NCI-H345 (cell line): ENCODE measurements around the gene TMEM59L.

Source experiments
- DNase-seq: peaks from one replicate; lab custom pipeline; 2025; lab: John Stamatoyannopoulos, UW

The TMEM59L gene

DNA sequence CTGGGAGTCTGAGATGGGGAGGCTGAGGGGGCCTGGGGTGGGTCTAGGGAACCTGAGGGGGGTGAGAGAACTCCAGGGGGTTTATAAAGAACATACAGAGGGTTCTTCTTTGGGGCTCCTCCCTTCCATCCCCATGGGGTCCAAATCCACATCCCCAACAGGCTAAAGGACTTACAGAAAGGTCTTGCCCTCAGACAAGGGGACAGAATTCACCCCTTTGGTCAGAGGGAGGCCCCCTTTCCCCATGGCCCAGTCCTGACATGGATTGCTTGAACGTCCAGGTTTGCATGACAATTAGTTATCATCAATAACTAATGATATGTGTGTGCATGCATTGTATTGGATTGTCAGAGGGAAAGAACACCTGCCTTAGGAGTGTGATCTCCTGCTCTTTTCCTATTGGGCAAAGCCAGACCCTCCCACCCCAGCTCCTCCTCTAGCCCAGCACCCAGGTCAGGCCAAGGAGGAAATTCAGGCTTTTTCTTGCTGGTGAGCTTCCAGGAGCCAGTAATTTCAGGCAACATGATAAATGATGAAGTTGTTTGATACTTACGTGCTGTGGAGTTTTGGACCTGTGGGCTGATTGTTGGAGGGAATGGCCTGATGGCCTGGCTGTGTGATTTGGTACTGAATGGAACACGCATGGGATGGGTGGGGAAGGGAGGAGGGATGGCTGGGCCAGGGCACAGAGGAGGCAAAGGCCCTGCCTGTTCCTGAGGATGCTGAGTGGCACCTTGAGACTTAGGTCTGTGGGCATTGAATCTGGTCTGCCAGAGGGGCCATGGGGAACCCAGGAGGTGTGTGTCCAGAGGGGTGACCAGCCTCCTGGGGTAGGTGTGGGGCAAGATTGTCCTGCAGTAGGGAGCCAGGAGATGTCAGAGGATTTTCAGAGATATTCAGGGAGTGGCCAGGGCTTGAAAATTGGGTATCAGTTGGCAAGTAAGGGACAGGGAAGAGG lies 25.3 kb downstream of the TMEM59L start:
- DNase-seq = peak; percentile 30

DNA sequence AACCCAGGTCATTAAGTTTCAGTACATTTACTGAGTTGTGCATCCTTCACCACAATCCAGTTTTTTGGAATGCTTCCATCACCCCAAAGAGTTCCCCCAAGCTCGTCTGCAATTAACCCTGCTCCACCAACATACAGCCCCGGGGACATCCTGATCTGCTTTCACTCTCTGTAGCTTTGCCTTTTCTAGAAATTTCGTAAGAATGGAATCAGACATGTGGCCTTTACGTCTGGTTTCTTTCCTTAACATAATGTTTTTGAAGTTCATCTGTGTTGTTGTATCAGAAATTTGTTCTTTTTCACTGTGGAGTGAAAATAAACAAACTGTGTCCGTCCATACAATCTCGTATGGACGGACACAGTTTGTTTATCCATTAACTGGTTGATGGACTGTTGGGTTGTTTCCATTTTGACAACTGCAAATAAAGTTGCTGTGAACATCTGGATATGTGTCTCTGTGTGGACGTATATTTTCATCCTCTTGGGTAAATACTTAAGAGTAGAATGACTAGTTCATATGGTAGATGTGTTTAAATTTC lies 27.1 kb downstream of the TMEM59L start:
- no peak for DNase-seq

DNA sequence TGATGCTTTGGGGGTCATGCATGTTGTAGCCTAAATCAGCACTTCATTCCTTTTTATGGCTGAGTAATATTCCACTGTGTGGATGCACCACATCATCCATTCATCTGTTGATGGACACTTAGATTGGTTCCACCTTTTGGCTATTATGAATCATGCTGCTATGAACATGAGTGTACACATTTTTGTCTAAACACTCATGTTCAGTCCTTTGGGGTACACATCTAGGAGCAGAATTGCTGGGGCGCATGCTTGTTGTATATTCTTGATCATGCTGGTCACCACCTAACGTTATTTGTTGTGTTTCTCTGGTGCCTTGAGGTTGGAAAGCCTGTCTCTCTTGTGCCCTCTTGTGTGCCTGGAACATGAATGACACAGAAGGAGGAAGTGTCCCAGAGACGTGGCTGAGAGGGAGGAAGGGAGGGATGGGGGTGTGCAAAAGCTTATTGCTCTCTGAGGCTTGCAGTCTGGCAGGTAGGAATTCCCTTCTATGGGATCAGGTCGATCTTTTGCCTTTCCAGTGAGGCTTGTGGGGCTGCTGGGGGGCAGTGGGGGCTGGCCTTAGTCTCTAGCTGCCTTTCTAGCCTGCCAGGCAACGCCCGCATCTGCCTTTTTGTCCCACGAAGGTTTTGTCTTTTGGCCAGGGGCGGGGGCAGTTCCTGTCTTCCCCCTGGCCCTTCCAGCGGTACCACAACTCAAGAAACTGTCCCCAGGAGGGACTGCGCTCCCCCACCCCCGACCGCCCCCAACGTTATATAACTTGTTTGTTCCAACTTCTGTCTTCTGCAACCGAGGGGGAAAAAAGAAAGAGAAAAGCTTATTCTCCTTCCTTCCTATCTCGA lies 31.7 kb downstream of the TMEM59L start:
- no peak for DNase-seq

DNA sequence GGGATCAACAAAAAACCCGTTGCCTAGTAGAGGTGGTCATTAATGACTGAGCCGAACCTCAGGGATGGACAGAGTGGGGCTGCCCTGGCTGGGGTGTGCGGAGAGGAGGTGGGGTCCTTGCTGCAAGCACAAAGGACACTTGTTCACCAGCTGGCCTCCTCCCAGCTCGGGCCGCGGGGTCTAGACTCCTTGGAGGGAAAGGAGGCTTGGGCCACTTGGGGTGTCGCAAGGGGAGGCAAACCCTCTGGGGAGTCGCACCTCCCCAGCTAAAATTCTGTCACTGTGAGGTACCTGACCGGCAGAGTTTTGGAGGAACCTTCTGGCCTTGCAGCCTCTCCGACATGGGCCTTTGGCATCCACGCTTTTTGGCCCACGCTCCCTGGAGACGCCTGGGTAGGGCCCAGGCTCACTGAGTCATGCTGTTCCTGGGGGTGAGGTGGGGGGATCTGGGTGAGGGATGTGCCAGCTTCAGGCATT lies 32.4 kb downstream of the TMEM59L start:
- DNase-seq = no peak

DNA sequence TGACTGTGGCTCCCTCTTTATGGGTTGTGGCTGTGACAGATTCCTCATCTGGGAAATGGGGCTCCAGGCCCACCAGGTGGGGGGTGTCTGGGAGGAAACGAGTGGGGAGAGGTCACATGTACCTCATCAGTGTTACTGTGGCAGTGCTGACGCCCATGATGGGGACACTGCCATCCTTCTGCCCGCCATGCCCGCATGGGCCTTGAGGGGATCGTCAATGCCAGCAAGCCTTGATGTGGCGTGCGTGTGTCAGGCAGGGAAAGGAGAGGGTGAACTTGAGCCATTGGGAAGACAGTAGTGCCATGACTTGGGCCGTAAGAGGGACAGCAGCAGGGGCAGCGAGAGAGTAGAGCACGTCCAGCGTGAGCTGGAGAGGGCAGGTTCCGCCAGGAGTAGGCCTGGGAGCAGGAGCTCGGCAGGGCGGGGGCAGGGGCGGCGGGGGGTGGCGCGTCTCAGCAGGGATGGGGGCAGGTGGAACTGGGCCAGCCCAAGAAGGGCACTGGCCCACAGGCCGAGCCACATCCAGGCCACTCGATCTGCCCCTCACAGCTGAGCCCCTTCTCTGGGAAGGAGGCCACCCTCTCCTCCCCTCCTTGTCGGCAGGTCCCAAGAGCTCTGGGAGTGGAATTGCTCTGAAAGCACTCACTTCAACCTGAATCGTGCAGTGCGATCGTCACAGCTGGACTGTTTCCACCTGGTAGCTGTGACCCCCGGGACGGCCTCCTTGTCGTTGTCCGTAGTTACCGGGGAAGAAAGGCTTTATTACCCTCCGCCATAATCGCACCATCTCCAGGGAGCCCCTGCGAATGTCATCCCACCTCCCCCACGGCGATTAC lies 34.1 kb downstream of the TMEM59L start:
- no peak for DNase-seq

DNA sequence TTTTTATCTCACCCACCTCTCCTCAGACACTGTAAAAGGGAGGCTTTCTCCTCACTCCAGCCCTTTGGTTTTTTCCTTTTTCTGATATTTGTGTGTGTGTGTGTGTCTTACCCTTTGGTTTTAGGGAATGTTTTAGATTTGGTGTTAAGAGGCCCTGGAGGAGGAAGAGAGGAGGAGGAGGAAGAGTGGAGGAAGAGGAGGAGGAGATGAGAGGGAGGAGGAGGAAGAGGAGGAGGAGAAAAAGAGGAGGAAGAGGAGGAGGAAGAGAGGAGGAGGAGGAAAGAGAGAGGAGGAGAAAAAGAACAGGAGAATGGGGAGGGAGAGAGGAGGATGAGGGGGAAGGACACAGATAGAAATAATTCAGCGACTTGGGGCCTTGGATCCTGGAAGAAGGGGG lies 34.7 kb downstream of the TMEM59L start:
- DNase-seq = no peak

DNA sequence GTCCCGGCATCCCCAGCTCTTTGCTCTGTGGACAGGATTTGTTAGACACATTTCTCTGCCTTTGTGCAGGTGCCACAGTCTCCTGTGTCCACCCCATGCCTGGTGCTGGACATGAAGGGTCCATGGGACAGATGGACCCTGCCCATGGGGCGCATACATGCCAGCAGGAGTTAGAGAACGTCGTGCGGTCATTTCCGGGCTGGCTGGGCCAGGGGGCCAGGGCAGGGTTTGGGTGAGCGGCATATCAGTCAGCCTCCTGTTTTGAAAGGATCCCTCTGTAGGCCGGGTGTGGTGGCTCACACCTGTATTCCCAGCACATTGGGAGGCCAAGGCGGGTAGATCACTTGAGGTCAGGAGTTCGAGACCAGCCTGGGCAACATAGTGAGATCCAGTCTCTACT lies 35.1 kb downstream of the TMEM59L start:
- DNase-seq = no peak

DNA sequence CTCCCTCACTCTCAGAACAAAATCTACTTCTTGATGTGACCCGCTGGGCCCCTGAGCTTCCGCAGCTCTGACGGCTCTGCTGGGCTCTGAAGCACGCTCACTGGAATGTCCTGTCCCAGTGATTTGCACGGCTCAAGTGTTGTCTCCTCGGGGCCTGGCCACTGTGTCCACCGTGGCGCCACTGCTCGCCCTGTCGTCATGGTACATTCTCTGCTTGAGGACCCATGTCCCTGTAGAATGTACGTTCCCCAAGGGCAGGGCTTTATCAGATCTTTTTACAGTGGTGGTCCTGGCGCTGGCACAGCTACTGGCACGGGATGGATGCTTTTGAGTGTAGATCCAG lies 36.3 kb downstream of the TMEM59L start:
- no peak for DNase-seq

DNA sequence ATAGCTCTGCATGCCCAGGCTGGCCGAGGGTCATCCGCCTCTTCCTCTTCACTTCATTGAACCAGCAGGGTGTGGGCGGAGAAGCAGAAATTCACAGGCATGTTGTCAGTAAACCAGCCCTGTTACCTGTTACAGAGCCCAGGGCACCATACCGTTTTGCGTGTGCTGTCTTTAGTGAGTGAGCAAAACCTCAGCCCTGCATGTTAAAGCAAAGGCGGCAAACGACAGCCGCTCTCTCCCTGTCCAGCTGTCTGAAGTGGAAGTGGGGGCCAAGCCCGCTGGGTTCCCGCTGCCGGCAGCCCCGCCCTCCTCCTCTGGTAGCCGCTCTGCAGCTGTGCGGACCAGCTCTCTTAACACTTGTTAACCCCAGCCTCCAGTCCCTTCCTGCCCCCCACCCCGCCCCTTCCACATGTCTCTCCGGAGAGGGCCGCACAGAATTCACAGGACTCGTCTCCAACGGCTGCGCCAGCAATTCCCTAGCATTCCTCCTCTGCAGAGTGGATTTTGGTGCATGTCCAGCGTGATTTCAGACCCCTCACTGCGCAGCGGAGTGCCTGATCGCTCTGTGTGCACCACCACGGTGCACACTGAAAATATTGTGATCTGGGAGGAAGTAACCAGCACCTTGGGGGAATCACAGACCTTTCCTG lies 36.8 kb downstream of the TMEM59L start:
- no peak for DNase-seq

DNA sequence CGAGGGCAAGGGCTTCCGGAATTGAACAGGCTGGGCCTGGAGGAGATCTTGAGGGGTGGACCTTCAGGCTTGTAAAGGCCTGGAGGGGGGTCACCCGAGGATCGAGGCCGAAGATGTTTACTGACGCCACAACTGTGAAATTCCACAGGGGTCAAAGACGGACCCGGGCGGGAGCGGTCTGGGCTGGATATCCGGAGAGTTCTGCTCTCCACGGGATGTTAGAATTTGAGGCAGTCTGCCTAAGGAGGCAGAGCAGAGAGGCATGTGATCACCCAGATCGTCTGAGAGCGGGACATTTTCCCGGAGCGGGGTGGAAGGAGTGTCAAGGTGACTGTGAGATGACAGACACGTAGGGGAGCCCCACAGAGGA lies 37.3 kb downstream of the TMEM59L start:
- DNase-seq = no peak

DNA sequence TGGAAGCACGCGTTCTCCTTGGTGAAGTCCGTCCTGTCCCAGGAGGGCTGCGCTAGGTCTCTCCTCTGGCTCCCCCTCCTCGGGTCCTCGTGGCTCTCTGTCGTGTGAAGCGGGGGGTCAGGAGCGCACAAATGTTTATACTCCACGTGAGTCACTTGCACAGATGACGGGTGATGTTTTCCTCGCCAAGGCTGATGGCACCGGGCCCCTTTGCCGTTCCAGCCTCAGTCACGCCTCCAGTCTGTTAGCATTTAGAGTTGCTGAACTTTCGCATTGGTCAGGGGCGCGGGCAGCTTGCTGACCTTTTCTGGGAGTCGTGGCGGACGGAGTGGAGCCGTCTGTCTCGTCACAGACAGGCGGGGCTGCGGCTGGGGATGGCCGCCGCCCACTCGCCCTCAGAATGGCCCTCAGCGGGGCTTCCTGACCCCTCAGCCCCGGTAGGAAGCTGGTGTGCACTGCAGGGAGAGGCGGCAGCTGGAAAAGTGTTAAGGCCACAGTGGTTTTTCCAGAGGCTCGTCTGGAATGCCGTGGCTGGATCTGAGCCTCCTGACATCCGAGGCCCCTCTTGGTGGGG lies 37.9 kb downstream of the TMEM59L start:
- DNase-seq = no peak

DNA sequence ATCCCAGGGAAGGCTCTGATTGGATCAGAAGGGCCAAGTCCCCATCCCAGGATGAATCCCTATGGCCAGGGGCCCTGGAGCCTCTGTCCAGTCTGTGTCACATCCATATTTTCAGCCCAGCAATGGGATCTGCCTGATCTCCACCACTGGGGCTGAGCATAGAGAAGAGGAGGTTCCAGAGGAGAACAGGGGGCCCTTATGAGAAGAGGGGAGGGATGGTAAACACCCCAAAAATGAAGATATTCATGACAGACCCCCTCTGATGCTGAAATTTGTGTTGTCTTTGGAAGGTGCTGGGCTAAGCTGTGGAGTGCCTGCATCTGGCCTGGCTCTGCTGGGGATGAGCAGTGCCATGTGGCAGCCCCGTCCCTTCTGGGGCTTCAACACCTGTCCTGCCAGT lies 38.6 kb downstream of the TMEM59L start:
- DNase-seq = no peak

DNA sequence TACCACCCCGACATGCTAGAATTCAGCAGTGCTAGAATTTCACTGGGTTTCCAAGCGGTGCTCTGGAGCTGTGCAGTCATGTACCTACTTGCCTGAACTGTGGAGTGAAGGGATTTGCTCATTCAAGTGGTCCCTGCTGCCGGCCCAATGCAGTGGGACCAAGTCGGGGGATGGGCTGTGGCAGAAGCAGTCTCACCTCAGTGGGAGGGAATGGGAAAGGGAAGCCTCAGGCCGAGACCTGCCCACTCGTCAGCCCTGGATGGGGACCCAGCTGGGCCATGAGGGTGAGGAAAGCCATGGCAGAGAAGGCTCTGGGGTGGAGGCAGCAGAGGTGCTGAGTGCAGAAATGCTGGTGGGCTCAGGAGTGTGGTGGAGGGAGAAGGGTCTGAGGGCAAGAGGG lies 39.1 kb downstream of the TMEM59L start:
- no peak for DNase-seq

DNA sequence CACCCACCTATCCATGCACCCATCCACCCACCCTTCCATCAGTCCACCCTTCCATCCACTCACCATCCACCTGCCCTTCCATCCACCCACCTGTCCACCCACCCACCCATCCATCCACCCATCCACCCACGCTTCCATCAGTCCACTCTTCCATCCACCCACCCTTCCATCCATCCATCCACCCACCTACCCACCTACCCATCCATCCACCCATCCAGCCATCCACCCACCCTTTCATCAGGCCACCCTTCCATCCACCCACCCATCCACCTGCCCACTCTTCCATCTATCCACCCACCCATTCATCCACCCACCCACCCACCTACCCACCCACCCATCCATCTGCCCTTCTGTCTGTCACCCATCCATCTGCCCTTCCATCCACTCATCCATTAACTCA lies 41.2 kb downstream of the TMEM59L start:
- no peak for DNase-seq

DNA sequence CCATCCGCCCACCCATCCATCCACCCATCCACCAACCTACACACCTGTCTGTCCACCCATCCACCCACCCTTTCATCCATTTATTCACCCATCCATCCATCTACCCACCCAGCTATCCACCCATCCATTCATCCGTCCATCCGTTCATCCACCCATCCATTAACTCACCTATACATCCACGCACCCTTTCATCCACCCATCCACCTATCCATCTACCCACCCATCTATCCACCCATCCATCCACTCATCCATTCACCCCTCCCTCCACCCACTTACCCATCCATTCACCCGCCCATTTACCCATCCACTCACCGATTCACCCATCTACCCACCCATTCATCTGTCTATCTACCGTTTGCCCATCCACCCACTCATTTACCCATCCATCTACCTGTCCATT lies 41.8 kb downstream of the TMEM59L start:
- no peak for DNase-seq

DNA sequence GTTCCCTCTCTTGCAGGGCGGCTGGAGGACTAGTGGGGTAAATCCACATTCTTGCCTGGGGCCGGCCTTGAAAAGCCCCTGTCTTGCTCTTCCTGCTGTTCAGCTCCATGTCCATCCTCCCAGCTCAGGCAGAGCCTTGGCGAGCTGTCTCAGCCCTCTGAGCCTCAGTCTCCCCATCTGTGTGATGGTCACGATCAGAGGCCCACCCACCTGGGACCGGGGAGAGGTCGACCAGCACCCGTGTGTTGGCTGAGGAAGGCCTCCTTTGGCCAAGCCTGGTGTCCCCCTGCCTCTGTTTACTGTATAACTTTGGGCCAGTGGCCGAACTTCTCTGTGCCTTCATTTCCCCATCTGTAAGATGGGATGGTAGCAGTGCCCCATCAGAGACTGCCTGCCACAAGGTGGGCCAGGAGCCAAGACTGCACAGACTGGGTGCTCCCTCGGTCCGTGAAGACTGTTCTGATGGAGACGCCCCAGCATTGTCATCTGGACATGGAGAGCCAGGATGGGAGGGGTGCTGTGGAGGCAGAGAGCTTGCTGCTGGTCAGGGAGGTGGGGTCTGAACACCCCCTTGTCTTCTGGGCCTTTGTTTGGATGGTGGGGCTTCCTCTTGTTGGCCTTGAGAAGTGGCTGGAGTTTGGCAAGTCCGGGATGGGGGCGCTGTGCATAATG lies 42.6 kb downstream of the TMEM59L start:
- DNase-seq = no peak

DNA sequence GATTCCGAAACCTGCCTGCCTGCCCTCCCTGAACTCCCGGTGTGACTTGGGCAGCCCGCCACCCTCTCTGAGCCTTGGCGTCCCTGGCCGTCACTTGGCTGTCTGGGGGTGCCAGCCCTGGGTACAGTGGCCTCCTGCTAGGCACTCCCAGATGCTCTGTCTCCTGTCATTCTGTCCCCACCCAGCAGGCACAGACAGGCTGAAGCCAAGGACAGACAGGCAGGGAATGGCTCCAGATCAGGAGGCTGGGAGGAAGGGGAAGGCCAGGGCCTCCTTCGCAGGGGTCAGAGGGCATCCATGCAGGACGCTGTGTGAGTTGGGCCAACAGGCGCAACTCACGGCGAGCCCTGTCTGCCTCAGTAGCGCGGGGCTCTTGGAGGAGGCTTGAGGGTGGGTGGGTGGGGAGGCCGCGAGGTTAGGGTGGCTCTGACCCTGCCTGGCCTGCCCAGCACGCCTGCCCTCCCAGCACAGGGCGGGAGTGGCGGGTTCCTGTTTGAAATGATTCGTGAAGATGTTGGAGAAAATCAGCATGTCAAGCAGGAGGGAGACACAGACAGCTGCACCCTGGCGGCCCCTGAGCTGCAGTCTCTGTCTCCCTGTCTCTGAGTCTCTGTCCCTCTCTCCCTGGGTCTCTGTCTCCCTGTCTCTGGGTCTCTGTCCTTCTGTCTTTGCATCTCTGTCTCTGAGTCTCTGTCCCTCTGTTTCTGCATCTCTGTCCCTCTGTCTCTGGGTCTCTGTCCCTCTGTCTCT lies 43.8 kb downstream of the TMEM59L start:
- DNase-seq = no peak

DNA sequence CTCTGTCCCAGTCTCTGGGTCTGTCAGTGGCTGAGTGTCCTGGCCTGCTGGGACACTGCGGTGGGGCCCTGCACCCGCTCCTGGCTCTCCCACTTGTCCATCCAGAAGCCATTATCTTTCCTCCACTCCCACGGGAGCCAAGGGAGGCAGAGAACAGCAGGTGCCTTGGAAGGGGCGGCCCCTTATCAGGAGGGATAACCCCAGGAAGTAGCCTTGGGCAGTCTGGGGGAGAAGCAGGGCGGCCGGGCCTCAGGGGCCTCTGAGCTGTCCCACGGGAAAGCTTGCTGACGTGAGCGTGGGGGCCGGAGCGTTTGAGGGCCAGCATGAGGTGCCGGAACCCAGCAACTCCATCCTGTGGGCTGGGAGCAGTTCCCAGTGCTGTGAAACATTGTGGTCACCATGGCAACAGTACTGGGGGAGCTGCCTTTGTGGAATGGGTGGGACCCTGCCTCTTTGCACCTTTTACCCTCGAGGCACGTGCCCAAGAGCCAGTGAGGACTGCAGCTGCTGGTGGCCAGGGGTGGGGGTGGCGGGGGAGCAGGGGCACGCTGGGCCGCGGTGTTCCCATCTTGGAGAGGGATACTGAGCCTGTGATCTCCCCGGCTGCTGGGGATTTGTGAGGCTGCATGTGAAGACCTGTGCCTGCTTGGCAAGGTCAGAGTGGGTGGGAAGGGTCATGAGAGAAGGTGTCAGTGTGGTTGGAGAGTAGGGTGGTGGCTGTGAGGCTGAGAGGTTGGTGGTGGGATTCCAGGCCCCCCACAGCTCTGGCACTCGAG lies 45.1 kb downstream of the TMEM59L start:
- DNase-seq = peak; percentile 9

DNA sequence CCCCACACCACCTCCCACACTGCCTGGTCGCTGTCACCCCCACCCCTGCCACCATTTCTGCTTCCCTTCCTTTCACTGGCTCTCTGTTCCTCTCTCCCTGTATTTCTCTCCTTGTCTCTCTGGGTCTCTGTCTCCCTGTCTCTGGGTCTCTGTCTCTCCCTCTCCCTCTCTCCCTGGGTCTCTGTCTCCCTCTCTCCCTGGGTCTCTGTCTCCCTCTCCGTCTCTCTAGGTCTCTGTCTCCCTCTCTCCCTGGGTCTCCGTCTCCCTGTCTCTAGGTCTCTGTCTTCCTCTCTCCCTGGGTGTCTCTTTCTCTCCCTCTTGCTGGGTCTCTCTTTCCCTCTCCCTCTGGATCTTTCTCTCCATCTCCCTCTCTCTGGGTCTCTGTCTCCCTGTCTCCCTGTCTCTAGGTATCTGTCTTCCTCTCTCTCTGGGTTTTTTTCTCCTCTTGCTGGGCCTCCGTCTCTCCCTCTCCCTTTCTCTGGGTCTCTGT lies 45.7 kb downstream of the TMEM59L start:
- DNase-seq = no peak
